Measurements from ENCODE around the gene TFRC.
"Not testable (repeated sequence)": the region's sequence is repeated elsewhere in the genome, so short reads cannot be mapped to it uniquely, and the experiment has no call there.

Gene TFRC

GRCh38 chr3:196002721-196003120 lies 79.2 kb downstream of the TFRC start:
- DNase-seq = not testable (repeated sequence)

GRCh38 chr3:196001240-196001639 lies 80.7 kb downstream of the TFRC start:
- not testable (repeated sequence) for DNase-seq

- DNase-seq = not testable (repeated sequence)
Measured at GRCh38 chr3:196000360-196000950, 81.4 kb downstream of the TFRC start.

GRCh38 chr3:195999896-196000295 lies 82.0 kb downstream of the TFRC start:
- DNase-seq = no peak

All from NCI-H524 treated with DMSO at 0.1 percent for 48 hours (cell line).